Neural progenitor cell (in vitro differentiated cells): ENCODE measurements around the gene C6orf136. TPM values are rescaled to one million over a fixed set of nuclear protein-coding genes. Genes with fewer than 3 reads are reported as not detected.

Experiments used
- DNase-seq: peaks from one replicate; pipeline ENCODE4 v3.0.0-alpha.2; 2016; ENCODE audit warnings: low spot score
- H2AFZ ChIP-seq: fragments of 200-600 bp; sonication (generic); replicated peaks from 2 replicates; pipeline ENCODE4 v1.6.1; 2016; ENCODE audit warnings: antibody characterized with exemption
- H3F3A ChIP-seq: fragments of 200-600 bp; sonication (generic); 2 replicates; pipeline ENCODE4 v1.6.1; 2016; ENCODE audit warnings: antibody characterized with exemption, low read depth
- H3K27ac ChIP-seq: fragments of 200-600 bp; sonication (generic); 2 replicates; pipeline ENCODE4 v1.5.1; 2016; ENCODE audit warnings: mild to moderate bottlenecking
- H3K27me3 ChIP-seq: fragments of 200-600 bp; sonication (generic); 2 replicates; pipeline ENCODE4 v1.6.1; 2016; ENCODE audit warnings: mild to moderate bottlenecking, moderate library complexity
- H3K36me3 ChIP-seq: fragments of 200-600 bp; sonication (generic); 2 replicates; pipeline ENCODE4 v1.5.1; 2016
- H3K4me1 ChIP-seq: fragments of 200-600 bp; sonication (generic); 2 replicates; pipeline ENCODE4 v1.6.1; 2016; ENCODE audit warnings: mixed run types
- H3K4me2 ChIP-seq: fragments of 200-600 bp; sonication (generic); 2 replicates; pipeline ENCODE4 v1.6.1; 2016
- H3K4me3 ChIP-seq: fragments of 200-600 bp; sonication (generic); 2 replicates; pipeline ENCODE4 v1.5.1; 2016
- H3K79me2 ChIP-seq: fragments of 200-600 bp; sonication (generic); 2 replicates; pipeline ENCODE4 v1.6.1; 2016; ENCODE audit warnings: low read depth
- H3K9ac ChIP-seq: fragments of 200-600 bp; sonication (generic); 2 replicates; pipeline ENCODE4 v1.6.1; 2016
- H3K9me3 ChIP-seq: fragments of 200-600 bp; sonication (generic); 2 replicates; pipeline ENCODE4 v1.5.1; 2016; ENCODE audit warnings: low read depth
- H4K20me1 ChIP-seq: fragments of 200-600 bp; sonication (generic); 2 replicates; pipeline ENCODE4 v1.6.1; 2016; ENCODE audit warnings: low read depth
- H3K27ac Mint-ChIP-seq: 3 replicates; pipeline ENCODE4 v1.8.0; 2021; ENCODE audit warnings: mixed read lengths
- H3K27me3 Mint-ChIP-seq: 2 replicates; pipeline ENCODE4 v1.8.0; 2022; ENCODE audit warnings: low read depth, mild to moderate bottlenecking, inconsistent platforms, moderate library complexity, mixed read lengths; ENCODE audit not compliant: insufficient read depth
- H3K36me3 Mint-ChIP-seq: 3 replicates; pipeline ENCODE4 v1.8.0; 2021; ENCODE audit warnings: mixed read lengths
- H3K4me1 Mint-ChIP-seq: 3 replicates; pipeline ENCODE4 v1.8.0; 2021; ENCODE audit warnings: mixed read lengths
- H3K4me3 Mint-ChIP-seq: 3 replicates; pipeline ENCODE4 v1.8.0; 2021; ENCODE audit warnings: mild to moderate bottlenecking, moderate library complexity, mixed read lengths
- H3K9me3 Mint-ChIP-seq: 3 replicates; pipeline ENCODE4 v1.8.0; 2020; ENCODE audit warnings: mixed read lengths
- CTCF ChIP-seq: fragments of 200-600 bp; sonication (generic); IDR thresholded peaks from 2 replicates; pipeline ENCODE4 v1.5.1; 2017; ENCODE audit warnings: antibody characterized with exemption, mild to moderate bottlenecking
- EZH2 ChIP-seq: fragments of 200-600 bp; sonication (generic); IDR thresholded peaks from 2 replicates; pipeline ENCODE4 v1.6.1; 2017; ENCODE audit warnings: antibody characterized with exemption, mild to moderate bottlenecking, moderate library complexity
- EZH2phosphoT487 ChIP-seq: fragments of 200-600 bp; sonication (generic); IDR thresholded peaks from 2 replicates; pipeline ENCODE4 v1.6.1; 2017; ENCODE audit warnings: antibody characterized with exemption
- total RNA-seq: library from RNA; depleted of rRNA; stranded (reverse); fragments of >200 nt; gene quantifications from 2 replicates; pipeline ENCODE4 v1.2.3, GENCODE V29; 2015; ENCODE audit warnings: low replicate concordance

The C6orf136 gene
- total RNA-seq, 1 donor from 2014 or later, result 3.7 TPM

- peak within 1 kb of the TSS; percentile 30 for H3K27ac Mint-ChIP-seq
- H3K4me1 Mint-ChIP-seq, result peaks cover 10% of the 10 kb centered on the region
- Histone ChIP-seq H3K27ac (no peak within 1 kb of the TSS), H3K36me3 (no peaks in the 10 kb centered on the region), H4K20me1 (peaks cover 14% of the 10 kb centered on the region), H3K27me3 (no peaks in the 10 kb centered on the region), H3K4me2 (peak within 1 kb of the TSS; percentile 87), H3K4me3 (peak within 1 kb of the TSS; percentile 94), H2AFZ (peak within 1 kb of the TSS; percentile 66), H3K9ac (peak within 1 kb of the TSS; percentile 76), H3K79me2 (peaks cover 21% of the 10 kb centered on the region), H3F3A (peaks cover 17% of the 10 kb centered on the region), H3K4me1 (peaks cover 3% of the 10 kb centered on the region), H3K9me3 (no peaks in the 10 kb centered on the region)
- peak; percentile 95 for DNase-seq
- TF ChIP-seq EZH2phosphoT487 (no peak), CTCF (peak; percentile 93)
- peaks cover 10% of the 10 kb centered on the region for H3K27me3 Mint-ChIP-seq
- H3K9me3 Mint-ChIP-seq, result no peaks in the 10 kb centered on the region
- peaks cover 13% of the 10 kb centered on the region for H3K36me3 Mint-ChIP-seq
- H3K4me3 Mint-ChIP-seq, result peak within 1 kb of the TSS; percentile 92
Observed at GRCh38 chr6:30672445-30673253, 25.7 kb downstream of the C6orf136 start, which contains the start of gene DHX16. DHX16 (minus strand) TSS chr6:30673006; CDS start chr6:30672841, 165 bp downstream.

GRCh38 chr6:30676660-30677285 is 29.8 kb downstream of the C6orf136 start:
- H3K4me2 ChIP-seq, result no peak overlapping the region
- H2AFZ ChIP-seq, result no peak overlapping the region
- H3K4me1 ChIP-seq, result peaks cover 17% of the 10 kb centered on the region
- H3K27ac ChIP-seq, result no peak overlapping the region
- H3K27me3 ChIP-seq, result no peaks in the 10 kb centered on the region
- H4K20me1 ChIP-seq, result peaks cover 37% of the 10 kb centered on the region
- H3K36me3 Mint-ChIP-seq, result peaks cover 17% of the 10 kb centered on the region
- peak overlapping the region; percentile 31 for H3K27ac Mint-ChIP-seq
- no peak overlapping the region for H3K4me3 ChIP-seq
- H3F3A ChIP-seq, result peaks cover 27% of the 10 kb centered on the region
- no peak for DNase-seq
- H3K9me3 Mint-ChIP-seq, result no peaks in the 10 kb centered on the region
- H3K4me3 Mint-ChIP-seq, result no peak overlapping the region
- H3K4me1 Mint-ChIP-seq, result peaks cover 28% of the 10 kb centered on the region
- no peak for TF ChIP-seq CTCF
- no peak for TF ChIP-seq EZH2phosphoT487
- TF ChIP-seq EZH2, result no peak
- H3K27me3 Mint-ChIP-seq, result peaks cover 13% of the 10 kb centered on the region
- H3K9me3 ChIP-seq, result no peaks in the 10 kb centered on the region
- no peak overlapping the region for H3K9ac ChIP-seq
- H3K36me3 ChIP-seq, result no peaks in the 10 kb centered on the region
- peaks cover 30% of the 10 kb centered on the region for H3K79me2 ChIP-seq

GRCh38 chr6:30678964-30679726 is 32.2 kb downstream of the C6orf136 start:
- TF ChIP-seq EZH2phosphoT487 (no peak), EZH2 (no peak), CTCF (peak; percentile 97)
- Histone ChIP-seq H3K36me3 (no peaks in the 10 kb centered on the region), H3K79me2 (peaks cover 44% of the 10 kb centered on the region), H3K4me1 (peaks cover 40% of the 10 kb centered on the region), H3K4me2 (peak overlapping the region; percentile 75), H3F3A (peaks cover 15% of the 10 kb centered on the region), H4K20me1 (peaks cover 56% of the 10 kb centered on the region), H3K9me3 (no peaks in the 10 kb centered on the region), H3K27ac (no peak overlapping the region), H3K9ac (no peak overlapping the region), H3K4me3 (peak overlapping the region; percentile 21), H3K27me3 (no peaks in the 10 kb centered on the region), H2AFZ (no peak overlapping the region)
- Mint-ChIP-seq H3K27ac (no peak overlapping the region), H3K36me3 (peaks cover 17% of the 10 kb centered on the region), H3K27me3 (peaks cover 12% of the 10 kb centered on the region), H3K4me3 (peak overlapping the region; percentile 66), H3K9me3 (no peaks in the 10 kb centered on the region), H3K4me1 (peaks cover 48% of the 10 kb centered on the region)
- peak; percentile 87 for DNase-seq
